Nephron (organoid): ENCODE data around the gene SLC35F5.
"Not testable (repeated sequence)": the region's sequence is repeated elsewhere in the genome, so short reads cannot be mapped to it uniquely, and the experiment has no call there.

ENCODE experiments used
- H3K27ac Mint-ChIP-seq, 3 experiments: 2 replicates each; pipeline ENCODE4 v1.8.0; 2020; ENCODE audit warnings: mixed read lengths in 3 of 3, mild to moderate bottlenecking in 2 of 3, moderate library complexity in 1 of 3
- H3K27me3 Mint-ChIP-seq: 2 replicates; pipeline ENCODE4 v1.8.0; 2021; ENCODE audit warnings: low read depth, mild to moderate bottlenecking, moderate library complexity, mixed read lengths
- H3K36me3 Mint-ChIP-seq: 2 replicates; pipeline ENCODE4 v1.8.0; 2020; ENCODE audit warnings: low read depth, mixed read lengths
- H3K4me1 Mint-ChIP-seq: 2 replicates; pipeline ENCODE4 v1.8.0; 2020; ENCODE audit warnings: mixed read lengths
- H3K4me3 Mint-ChIP-seq, 3 experiments: 2 replicates each; pipeline ENCODE4 v1.8.0; 2020; ENCODE audit warnings: mild to moderate bottlenecking in 3 of 3, mixed read lengths in 3 of 3, moderate library complexity in 2 of 3
- H3K9me3 Mint-ChIP-seq: 2 replicates; pipeline ENCODE4 v1.8.0; 2020; ENCODE audit warnings: mixed read lengths
- TF ChIP-seq, protein P1 (sequence below), 3 experiments: fragments of 200-600 bp; sonication (generic); IDR thresholded peaks; one replicate each; pipeline ENCODE4 v1.5.0; 2021; ENCODE audit warnings: antibody characterized with exemption in 3 of 3; ENCODE audit not compliant: unreplicated experiment in 3 of 3

Gene SLC35F5

GRCh38 chr2:113685471-113685870 lies 71.0 kb downstream of the SLC35F5 start:
- Mint-ChIP-seq H3K36me3 (no peaks in the 10 kb centered on the region), H3K27ac (no peak overlapping the region), H3K9me3 (peaks cover 12% of the 10 kb centered on the region), H3K27me3 (peaks cover 7% of the 10 kb centered on the region), H3K4me3 (no peak overlapping the region), H3K4me1 (no peaks in the 10 kb centered on the region)
- TF ChIP-seq, protein P1, sequence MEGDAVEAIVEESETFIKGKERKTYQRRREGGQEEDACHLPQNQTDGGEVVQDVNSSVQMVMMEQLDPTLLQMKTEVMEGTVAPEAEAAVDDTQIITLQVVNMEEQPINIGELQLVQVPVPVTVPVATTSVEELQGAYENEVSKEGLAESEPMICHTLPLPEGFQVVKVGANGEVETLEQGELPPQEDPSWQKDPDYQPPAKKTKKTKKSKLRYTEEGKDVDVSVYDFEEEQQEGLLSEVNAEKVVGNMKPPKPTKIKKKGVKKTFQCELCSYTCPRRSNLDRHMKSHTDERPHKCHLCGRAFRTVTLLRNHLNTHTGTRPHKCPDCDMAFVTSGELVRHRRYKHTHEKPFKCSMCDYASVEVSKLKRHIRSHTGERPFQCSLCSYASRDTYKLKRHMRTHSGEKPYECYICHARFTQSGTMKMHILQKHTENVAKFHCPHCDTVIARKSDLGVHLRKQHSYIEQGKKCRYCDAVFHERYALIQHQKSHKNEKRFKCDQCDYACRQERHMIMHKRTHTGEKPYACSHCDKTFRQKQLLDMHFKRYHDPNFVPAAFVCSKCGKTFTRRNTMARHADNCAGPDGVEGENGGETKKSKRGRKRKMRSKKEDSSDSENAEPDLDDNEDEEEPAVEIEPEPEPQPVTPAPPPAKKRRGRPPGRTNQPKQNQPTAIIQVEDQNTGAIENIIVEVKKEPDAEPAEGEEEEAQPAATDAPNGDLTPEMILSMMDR (IDR thresholded peaks at IDR 0.05; ENCODE audit: unreplicated experiment in 3 of 3), result no peak

DNA sequence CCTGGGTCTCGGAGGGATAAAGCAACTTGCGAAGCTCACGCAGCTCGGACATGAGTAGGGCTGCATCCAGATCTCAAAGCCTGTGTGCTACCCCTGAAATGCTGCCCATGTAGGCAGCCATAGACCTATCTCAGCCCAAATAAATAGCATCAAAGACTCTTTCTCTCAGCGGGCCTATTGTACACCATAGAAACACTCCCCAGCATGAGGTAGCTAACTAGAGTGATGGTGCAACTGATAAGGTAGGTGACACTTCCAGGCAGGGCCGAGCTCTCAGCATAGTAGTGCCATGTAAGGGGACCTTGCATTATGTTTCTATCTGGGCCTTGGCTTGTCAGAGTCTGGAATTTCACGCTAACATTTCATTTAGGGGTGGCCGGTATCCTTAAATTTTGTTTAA lies 77.0 kb downstream of the SLC35F5 start:
- H3K4me1 Mint-ChIP-seq, result no peaks in the 10 kb centered on the region
- H3K36me3 Mint-ChIP-seq, result no peaks in the 10 kb centered on the region
- no peak overlapping the region for H3K27ac Mint-ChIP-seq
- H3K27me3 Mint-ChIP-seq, result peaks cover 4% of the 10 kb centered on the region
- peaks cover 12% of the 10 kb centered on the region for H3K9me3 Mint-ChIP-seq
- no peak overlapping the region for H3K4me3 Mint-ChIP-seq
- TF ChIP-seq, protein P1 (IDR thresholded peaks at IDR 0.05; ENCODE audit: unreplicated experiment in 3 of 3), result no peak

GRCh38 chr2:113677330-113677729 lies 79.1 kb downstream of the SLC35F5 start:
- H3K4me3 Mint-ChIP-seq, result no peak overlapping the region
- no peaks in the 10 kb centered on the region for H3K4me1 Mint-ChIP-seq
- peaks cover 9% of the 10 kb centered on the region for H3K9me3 Mint-ChIP-seq
- TF ChIP-seq, protein P1 (IDR thresholded peaks at IDR 0.05; ENCODE audit: unreplicated experiment in 3 of 3), result no peak
- no peaks in the 10 kb centered on the region for H3K36me3 Mint-ChIP-seq
- no peak overlapping the region for H3K27ac Mint-ChIP-seq
- H3K27me3 Mint-ChIP-seq, result peaks cover 7% of the 10 kb centered on the region

GRCh38 chr2:113676623-113677266 lies 79.7 kb downstream of the SLC35F5 start:
- Mint-ChIP-seq H3K4me1 (no peaks in the 10 kb centered on the region), H3K9me3 (peaks cover 3% of the 10 kb centered on the region), H3K36me3 (no peaks in the 10 kb centered on the region), H3K27me3 (peaks cover 3% of the 10 kb centered on the region), H3K27ac (no peak overlapping the region), H3K4me3 (no peak overlapping the region)
- TF ChIP-seq, protein P1 (IDR thresholded peaks at IDR 0.05; ENCODE audit: unreplicated experiment in 3 of 3), result no peak

DNA sequence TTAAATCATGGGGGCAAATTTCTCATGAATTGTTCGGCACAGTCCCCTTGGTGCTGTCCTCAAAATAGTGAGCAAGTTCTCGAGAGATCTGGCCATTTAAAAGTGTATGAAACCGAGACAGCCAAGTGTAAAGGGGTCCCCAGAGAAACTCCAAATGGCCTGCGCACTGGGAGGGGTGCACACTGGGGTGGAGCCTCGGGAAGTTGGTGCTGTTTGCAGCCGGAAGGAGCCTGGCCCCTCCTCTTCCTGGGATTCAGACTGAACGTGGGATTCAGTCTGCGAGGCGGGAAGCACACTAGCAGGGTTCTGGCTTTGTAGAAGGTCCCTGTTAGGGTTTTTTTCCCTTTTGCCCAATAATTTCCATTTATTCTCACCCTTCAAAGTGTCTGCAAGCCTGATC lies 80.6 kb downstream of the SLC35F5 start:
- Mint-ChIP-seq H3K4me3 (no peak overlapping the region), H3K27me3 (peaks cover 3% of the 10 kb centered on the region), H3K27ac (no peak overlapping the region), H3K36me3 (no peaks in the 10 kb centered on the region), H3K9me3 (no peaks in the 10 kb centered on the region), H3K4me1 (no peaks in the 10 kb centered on the region)
- TF ChIP-seq, protein P1 (IDR thresholded peaks at IDR 0.05; ENCODE audit: unreplicated experiment in 3 of 3), result no peak

GRCh38 chr2:113672326-113672932 lies 84.0 kb downstream of the SLC35F5 start:
- Mint-ChIP-seq H3K36me3 (no peaks in the 10 kb centered on the region), H3K27ac (no peak overlapping the region), H3K27me3 (peaks cover 3% of the 10 kb centered on the region), H3K9me3 (no peaks in the 10 kb centered on the region), H3K4me3 (no peak overlapping the region), H3K4me1 (no peaks in the 10 kb centered on the region)
- TF ChIP-seq, protein P1 (IDR thresholded peaks at IDR 0.05; ENCODE audit: unreplicated experiment in 3 of 3), result no peak

DNA sequence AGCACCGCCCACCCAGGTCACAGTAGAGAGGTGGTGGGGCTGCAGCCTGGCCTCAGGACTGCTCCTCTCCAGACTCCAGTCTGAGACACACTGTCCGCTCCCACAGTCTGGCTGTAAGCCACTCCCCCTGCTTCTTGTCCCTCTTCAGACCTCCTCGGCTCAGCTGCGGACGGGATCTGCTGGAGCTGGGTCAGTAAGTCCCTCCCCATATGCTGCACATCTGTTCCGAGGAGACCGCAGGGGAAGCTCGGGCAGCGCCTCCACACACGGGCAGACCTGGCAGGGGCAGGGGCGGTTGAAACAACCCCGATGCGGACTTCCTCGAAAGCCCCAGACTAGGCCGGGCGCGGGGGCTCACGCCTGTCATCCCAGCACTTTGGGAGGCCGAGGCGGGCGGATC lies 87.4 kb downstream of the SLC35F5 start:
- H3K27ac Mint-ChIP-seq, H3K4me3 Mint-ChIP-seq, H3K36me3 Mint-ChIP-seq, H3K27me3 Mint-ChIP-seq, H3K9me3 Mint-ChIP-seq, H3K4me1 Mint-ChIP-seq: not testable (repeated sequence)

GRCh38 chr2:113664761-113665533 lies 91.5 kb downstream of the SLC35F5 start:
- not testable (repeated sequence) for H3K4me1 Mint-ChIP-seq, H3K36me3 Mint-ChIP-seq, H3K9me3 Mint-ChIP-seq, H3K27me3 Mint-ChIP-seq, H3K27ac Mint-ChIP-seq, H3K4me3 Mint-ChIP-seq
